Gastrocnemius medialis (tissue), 4 donors: ENCODE results near the gene KCNQ1.

Experiments used
- CTCF ChIP-seq, 5 experiments: fragments of 450-650 bp in 3 of 5; fragments of 200-600 bp in 2 of 5; sonication (generic) in 2 of 5; IDR thresholded peaks in 4 of 5; conservative IDR thresholded peaks in 1 of 5; 1 replicate in 4 of 5; 2 replicates in 1 of 5; pipeline ENCODE4 v1.5.1; 2016 to 2019; ENCODE audit warnings: antibody characterized with exemption in 5 of 5, mild to moderate bottlenecking in 3 of 5, moderate library complexity in 3 of 5
- POLR2A ChIP-seq, 2 donors: fragments of 450-650 bp; IDR thresholded peaks; one replicate each; pipeline ENCODE4 v1.6.1; 2017; ENCODE audit warnings: antibody characterized with exemption in 2 of 2, mild to moderate bottlenecking in 2 of 2, moderate library complexity in 2 of 2

DNA sequence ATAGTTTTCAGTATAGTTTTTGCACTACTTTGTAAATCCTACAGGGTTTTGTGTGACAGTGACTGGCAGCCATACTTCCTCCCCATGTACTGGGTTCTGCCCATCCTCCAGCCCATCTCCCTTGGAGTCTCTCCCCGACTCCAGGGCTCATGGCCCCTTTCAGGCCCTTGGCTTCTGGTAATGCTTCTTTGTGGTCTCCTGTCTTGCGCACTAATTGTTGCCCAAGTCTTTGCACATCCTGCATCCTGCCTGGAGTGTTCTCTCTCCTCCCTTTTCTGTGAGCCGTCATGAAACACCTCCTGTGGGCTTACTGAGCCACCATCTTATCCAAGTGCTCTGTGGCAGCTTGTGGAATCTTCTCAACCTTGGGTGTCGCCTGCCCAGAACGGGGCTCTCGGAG is 266.4 kb downstream of the KCNQ1 start:
- no peak for TF ChIP-seq CTCF (IDR thresholded peaks at IDR 0.05 in 4 of 5, conservative IDR thresholded peaks at IDR 0.05 in 1 of 5)
- no peak for TF ChIP-seq POLR2A (IDR thresholded peaks at IDR 0.05)
